ENCODE data around the gene DLL3.
"Not testable (repeated sequence)": the region's sequence is repeated elsewhere in the genome, so short reads cannot be mapped to it uniquely, and the experiment has no call there.

Gene DLL3, protein sequence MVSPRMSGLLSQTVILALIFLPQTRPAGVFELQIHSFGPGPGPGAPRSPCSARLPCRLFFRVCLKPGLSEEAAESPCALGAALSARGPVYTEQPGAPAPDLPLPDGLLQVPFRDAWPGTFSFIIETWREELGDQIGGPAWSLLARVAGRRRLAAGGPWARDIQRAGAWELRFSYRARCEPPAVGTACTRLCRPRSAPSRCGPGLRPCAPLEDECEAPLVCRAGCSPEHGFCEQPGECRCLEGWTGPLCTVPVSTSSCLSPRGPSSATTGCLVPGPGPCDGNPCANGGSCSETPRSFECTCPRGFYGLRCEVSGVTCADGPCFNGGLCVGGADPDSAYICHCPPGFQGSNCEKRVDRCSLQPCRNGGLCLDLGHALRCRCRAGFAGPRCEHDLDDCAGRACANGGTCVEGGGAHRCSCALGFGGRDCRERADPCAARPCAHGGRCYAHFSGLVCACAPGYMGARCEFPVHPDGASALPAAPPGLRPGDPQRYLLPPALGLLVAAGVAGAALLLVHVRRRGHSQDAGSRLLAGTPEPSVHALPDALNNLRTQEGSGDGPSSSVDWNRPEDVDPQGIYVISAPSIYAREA

DNA sequence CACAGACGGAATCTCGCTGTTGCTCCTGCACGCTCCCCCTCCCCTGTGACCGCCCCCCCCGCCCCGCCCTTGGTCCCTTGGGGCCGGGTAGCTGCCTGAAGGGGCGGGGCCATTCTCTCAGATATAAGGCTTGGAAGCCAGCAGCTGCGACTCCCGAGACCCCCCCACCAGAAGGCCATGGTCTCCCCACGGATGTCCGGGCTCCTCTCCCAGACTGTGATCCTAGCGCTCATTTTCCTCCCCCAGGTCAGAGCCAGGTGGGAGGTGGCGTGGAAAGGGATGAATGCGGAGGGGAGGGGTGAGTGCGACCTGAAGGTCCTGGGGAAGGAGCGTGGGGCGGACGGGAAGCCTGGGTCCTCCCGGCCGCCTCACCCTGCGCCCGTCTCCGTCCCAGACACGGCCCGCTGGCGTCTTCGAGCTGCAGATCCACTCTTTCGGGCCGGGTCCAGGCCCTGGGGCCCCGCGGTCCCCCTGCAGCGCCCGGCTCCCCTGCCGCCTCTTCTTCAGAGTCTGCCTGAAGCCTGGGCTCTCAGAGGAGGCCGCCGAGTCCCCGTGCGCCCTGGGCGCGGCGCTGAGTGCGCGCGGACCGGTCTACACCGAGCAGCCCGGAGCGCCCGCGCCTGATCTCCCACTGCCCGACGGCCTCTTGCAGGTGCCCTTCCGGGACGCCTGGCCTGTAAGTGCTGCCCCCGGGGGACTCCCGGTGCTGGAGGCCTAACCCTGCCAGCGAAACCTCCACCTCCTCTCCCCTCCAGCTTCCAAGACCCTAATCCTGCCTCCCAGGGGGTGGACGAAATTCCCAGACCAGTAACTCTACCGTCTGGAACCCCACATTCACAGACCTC lies at the start of gene DLL3:
DLL3 (plus strand) TSS at position 150 of the 845 bp plus-strand sequence; CDS start at position 178, 28 bp downstream.
- DNase-seq: no peak

DNA sequence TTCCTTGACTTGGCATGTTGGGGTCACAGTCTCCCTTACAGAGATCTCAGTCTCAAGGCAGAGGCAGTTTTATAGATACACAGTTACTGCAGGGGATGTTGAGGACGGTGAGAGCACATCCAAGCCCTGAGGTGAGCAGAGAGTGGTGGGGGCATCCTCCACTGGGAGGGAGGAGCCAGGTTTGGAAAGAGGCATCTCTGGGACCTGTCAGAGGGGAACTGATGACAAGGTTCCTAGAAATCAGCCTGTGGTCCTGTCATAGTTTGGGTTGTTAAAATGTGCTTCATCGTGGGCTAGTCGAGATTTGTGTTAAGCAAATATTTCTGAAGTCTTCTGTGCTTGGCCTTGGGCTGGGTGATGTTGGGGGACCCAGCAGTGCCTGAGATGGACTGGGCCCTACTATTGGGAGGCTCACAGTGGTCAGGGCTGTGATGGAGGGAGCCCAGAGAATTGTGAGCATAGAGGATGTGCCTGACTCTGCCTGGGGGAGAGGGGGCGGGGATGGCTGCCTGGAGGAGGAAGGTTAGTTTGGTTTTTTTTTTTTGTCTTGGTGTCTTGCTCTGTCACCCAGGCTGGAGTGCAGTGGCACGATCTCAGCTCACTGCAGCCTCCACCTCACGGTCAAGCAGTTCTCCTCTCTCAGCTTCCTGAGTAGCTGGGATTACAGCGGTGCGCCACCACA lies 49.5 kb upstream of the DLL3 start:
- no peak for DNase-seq

DNA sequence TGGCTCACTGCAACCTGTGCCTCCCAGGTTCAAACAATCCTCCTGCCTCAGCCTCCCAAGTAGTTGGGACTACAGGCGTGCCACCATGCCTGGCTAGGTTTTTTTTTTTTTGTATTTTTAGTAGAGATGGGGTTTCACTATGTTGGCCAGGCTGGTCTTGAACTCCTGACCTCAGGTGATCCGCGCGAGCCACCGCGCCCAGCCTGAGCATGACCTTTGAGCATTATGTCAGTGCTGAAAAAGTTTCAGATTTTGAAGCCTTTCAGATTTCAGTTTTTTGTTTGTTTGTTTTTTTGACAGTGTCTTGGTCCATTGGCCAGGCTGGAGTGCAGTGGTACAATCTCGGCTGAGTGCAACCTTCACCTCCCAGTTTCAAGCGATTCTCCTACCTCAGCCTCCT lies 47.5 kb upstream of the DLL3 start:
- DNase-seq: not testable (repeated sequence)

DNA sequence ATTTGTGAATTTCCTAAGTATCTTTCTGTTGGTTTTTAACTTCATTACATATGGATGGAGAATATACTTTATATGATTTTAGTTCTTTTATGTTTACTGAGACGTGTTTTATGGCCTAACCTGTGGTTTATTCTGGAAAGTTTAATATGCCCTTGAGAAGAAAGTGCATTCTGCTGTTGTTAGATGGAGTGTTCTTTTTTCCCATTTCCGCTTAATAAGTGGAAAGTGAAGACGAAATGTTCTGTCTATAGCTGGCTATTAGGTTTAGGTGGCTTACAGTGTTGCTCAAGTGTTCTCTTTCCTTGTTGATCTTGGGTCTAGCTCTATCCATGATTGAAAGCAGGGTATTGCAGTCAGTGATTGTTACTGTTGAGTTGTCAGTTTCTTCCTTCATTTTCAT lies 35.3 kb upstream of the DLL3 start:
- DNase-seq: no peak

DNA sequence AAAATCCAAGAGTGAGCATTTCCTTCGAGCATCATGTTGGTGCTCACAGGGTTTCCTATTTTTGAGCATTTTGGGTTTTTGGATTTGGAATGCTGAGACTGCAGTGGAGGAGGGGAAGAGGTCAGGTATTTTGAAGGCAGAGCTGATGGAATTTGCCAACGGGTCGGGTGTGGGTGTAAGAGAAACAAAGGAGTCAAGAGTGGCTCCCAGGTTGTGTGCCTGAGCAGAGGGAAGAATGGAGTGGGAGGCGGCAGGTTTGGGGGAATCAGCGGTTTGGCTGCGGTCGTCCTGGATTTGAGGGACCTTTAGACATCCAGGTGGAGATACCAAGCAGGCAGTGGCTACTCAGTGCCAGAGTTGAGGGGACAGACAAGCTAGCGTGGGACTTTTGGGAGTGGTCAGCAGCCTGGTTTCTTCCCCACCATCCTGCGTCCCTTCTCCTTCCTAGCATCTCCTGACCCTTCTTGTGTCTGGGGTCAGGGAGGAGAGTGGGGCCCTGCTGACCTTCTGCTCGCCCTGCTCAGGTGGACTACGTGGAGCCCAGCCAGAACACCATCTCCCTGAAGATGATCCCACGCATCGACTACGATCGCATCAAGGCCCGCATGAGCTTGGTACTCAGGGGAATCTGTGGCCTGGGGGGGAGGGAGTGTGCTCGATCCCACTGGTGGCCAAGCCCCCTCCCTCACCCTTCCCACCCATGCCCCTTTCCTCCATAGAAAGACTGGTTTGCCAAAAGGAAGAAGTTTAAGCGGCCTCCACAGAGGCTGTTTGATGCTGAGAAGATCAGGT lies 32.6 kb upstream of the DLL3 start:
- no peak for DNase-seq

DNA sequence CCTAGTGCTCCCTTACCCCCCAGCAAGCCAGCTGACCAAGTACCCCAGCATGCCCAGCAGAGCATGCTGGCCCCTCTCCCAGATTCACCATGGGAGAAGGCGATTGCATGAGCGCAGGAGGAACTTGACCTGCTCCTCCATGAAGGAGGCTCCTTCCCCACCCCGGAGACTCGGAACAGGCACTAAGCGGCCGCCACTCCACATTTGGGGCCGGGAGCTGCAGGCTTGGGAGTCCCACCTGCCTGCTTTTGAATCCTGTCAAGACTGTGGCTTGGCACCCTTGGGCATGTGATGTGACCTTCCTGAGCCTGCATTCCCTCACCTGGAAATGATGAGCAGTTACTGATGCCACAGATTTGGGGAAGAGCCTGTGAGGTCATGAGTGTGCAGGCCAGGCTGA lies 30.8 kb upstream of the DLL3 start:
- DNase-seq: no peak

DNA sequence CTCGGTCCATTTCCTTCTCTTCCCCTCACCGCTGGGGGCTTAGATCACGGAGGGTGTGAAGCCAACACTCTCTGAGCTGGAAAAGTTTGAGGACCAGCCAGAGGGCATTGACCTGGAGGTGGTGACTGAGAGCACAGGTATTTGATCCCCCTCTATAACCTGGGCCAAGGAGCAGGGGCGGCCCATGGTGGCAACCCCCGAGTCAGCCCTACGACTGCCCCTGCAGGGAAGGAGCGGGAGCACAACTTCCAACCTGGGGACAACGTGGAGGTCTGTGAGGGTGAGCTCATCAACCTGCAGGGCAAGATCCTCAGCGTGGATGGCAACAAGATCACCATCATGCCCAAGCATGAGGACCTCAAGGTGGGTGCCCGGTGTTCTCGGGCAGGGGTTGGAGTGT lies 29.7 kb upstream of the DLL3 start:
- no peak for DNase-seq

DNA sequence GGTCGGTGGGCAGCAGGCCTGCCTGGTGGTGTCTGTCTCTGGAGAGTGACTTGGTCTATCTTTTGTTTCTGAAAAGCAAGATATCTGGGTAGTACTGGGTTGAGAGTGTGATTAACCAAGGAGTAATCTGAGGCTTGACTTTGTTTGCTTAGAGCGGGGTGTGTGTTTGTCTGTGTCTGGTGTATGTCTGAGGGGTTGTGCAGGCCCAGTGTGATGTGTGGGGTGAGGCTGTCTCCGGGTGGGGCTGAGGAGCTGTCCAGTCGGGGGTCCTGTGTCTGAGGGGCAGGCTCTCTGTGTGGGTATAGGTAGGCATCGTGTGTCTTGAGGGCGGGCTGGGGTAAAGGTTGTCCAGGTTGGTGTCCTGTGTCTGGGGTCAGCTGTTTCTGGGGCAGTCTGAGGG lies 29.2 kb upstream of the DLL3 start:
- no peak for DNase-seq

DNA sequence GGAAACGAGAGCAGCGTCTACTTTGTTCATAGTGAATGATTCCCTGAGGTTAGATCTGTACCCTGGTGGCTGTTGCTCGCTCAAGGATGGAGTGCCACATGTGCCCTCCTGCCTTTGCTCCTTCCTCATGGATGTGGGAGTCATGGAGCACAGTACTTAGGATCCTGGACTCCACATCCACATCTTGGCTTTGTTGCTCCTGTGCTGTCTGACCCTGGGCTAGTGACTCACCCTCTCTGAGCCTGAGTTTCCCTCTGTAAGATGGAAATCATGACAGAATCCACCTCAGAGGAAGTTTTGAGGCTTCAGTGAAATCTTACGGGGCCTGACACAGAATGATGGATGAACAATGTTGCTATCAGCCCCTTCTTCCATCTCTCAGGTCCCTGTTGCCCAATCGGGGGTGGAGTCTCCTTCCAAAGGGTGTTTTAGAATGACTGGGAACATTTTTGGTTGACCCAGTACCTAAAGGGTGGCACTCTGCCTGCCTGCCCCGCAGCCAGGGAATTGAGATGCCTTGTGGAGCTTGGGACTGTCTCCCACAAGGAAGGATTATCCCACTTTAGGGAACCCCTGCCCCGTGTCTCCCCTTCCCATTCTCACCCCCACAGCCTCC lies 27.9 kb upstream of the DLL3 start:
- DNase-seq: no peak

DNA sequence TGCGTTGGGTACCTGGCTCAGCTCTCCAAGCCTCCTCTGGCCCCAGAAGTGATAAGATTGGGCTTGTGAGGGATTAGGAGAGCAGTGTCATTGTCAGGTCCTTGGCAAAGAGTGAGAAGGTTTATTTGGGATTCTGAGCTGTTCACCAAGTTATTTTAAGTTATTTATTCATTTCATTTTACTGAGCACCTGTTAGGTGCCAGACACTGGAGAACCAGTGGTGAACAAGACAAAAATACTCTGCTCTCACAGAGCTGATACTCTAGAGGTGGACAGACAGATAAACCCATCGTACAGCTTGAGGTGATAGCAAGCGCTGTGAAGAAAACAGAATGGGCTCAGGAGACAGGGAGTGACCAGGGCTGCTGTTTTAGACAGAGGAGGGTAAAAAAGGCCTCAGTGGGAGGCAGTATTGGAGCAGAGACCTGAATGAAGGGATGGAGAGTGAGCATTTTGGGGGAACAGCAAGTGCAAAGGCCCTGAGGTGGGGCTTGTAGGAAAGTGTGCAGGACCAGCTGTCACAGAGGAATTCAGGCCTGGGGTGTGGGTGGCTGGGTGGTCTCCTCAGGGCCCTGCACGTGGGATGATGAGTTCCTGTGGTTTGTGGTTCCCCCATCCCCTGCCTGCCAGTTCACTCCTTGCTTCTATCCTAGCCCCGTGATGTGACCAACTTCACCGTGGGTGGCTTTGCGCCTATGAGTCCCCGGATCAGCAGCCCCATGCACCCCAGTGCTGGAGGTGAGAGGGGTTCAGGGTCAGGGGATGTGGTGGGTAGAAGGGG lies 26.8 kb upstream of the DLL3 start:
- no peak for DNase-seq

DNA sequence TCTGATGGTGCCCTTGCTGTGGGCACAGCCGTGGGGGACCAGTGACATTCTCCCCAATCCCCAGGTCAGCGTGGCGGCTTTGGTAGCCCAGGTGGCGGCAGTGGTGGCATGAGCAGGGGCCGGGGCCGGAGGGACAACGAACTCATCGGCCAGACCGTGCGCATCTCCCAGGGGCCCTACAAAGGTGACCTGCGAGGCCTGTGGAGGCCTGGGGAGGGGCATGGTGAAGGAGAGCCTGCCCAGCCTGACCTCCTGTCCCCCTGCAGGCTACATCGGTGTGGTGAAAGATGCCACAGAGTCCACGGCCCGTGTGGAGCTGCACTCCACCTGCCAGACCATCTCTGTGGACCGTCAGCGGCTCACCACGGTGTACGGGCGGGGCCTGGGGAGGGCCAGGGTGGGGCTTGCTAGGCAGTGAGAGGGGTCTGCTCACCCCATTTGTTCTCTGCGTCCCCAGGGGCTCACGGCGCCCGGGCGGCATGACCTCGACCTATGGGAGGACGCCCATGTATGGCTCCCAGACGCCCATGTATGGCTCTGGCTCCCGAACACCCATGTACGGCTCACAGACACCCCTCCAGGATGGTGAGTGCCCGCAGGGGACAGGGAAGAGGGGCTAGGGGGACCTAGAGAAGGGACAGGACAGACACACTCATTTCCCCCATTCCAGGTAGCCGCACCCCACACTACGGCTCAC lies 25.9 kb upstream of the DLL3 start:
- no peak for DNase-seq

DNA sequence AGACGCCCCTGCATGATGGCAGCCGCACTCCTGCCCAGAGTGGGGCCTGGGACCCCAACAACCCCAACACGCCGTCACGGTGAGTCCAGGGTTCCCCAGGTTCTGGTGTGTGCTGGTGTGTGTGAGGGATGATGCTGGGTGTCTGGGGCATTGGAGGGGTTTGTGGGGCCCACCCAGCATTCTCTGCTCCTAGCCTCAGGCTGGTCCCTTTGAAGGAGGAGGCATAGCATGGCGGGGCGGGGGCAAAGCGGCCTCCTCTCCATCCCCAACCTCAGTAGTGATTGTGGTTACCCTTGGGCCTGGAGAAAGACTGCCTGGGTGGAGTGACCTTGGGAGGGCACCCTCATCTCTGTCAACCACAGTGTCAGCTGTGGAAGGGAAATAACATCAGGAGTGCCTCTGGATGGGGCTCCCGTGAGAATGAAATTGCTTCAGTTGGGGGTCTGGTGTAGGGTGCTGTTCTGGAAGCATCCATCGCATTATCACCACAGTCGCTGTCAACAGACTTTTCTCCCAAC lies 25.2 kb upstream of the DLL3 start:
- DNase-seq: no peak

DNA sequence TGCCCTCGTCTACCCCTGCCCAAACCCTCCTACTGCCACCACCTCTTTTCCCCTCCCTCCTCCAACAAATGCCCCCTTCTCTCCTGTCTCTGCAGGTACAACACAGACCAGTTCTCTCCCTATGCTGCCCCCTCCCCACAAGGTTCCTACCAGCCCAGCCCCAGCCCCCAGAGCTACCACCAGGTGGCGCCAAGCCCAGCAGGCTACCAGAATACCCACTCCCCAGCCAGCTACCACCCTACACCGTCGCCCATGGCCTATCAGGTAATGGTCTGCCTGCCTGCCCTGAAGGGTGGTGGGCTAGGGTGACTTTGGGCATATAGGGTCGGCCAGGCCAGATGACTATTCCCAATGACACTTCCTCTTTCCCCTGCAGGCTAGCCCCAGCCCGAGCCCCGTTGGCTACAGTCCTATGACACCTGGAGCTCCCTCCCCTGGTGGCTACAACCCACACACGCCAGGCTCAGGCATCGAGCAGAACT lies 24.6 kb upstream of the DLL3 start:
- peak; percentile 64 to 75 for DNase-seq

DNA sequence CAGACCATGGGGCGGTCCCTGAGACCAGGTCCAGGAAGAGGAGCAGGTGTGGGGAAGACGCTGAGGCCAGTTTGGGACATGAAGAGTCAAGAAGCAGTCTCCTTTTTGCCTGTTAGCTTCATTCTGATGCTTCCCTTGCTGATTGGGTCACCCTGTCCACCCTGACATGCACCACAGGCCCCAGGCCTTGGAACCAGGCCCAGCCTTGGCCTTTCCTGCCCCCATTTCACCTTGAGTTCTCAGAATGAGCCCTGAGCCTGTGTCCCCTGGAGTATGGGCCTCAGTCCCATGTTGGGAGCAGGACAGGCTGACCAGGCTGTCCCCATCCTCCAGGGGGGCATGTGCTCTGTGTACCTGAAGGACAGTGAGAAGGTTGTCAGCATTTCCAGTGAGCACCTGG lies 23.0 kb upstream of the DLL3 start:
- DNase-seq: no peak

DNA sequence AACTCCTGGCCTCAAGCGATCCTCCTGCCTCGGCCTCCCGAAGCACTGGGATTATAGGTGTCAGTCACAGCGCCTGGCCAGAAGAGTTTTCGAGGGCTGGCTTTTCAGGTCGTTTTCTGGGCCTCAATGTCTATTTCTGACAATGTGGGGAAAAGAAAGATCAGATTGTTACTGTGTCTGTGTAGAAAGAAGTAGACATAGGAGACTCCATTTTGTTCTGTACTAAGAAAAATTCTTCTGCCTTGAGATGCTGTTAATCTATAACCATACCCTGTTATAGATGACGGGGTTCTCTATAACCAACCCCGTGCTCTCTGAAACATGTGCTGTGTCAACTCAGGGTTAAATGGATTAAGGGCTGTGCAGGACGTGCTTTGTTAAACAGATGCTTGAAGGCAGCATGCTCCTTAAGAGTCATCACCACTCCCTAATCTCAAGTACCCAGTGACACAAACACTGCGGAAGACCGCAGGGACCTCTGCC lies 19.4 kb upstream of the DLL3 start:
- not testable (repeated sequence) for DNase-seq

DNA sequence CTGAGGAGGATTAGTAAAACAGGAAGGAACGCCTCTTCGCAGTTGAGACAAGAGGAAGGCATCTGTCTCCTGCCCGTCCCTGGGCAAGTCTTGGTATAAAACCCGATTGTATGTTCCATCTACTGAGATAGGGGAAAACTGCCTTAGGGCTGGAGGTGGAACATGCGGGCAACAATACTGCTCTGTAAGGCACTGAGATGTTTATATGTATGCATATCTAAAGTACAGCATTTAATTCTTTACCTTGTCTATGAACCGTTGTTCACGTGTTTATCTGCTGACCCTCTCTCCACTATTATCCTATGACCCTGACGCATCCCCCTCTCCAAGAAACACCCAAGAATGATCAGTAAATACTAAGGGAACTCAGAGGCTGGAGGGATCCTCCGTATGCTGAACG lies 18.8 kb upstream of the DLL3 start:
- DNase-seq: no peak

DNA sequence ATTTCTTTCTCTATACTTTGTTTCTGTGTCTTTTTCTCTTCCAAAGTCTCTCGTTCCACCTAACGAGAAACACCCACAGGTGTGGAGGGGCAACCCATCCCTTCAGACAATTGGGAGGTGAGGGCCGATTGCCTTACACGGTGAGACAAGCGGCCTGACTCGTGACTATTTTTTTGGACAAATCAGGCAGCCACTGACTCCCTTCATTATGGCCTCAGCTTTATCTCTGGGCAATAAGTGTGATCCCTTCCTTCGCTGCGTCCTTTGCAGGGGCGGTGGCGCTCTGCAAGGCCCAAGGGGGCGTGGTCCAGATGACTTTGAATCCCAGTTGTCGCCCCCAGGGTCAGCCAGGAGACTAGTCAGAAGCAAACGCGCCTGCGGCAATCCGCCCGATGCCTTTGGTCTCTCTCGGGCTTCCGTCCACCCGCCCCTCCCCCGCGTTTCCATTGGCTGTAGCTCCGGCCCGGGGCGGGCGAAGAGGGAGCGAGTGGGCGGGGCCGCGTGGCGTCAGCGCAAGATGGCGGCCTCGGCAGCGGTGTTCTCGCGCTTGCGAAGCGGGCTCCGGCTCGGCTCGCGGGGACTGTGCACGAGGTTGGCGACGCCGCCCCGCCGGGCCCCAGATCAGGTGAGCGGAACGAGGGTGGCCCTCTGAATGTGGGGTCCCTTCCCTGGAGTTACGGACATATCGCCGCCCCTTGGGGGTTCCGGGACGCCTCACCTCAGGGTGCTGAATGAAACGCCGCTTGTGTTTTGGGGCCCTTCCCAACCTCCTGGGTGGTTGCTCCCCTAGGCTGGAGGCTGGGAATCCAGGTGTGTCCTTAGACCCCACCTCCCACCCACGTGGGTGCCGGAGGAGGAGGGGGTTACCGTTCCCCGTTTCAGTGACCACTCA lies 18.2 kb upstream of the DLL3 start, which contains the start of gene TIMM50:
TIMM50 (plus strand) TSS at position 502 of the 892 bp plus-strand sequence; CDS start at position 518, 16 bp downstream.
- DNase-seq: peak; percentile 95 to 99

DNA sequence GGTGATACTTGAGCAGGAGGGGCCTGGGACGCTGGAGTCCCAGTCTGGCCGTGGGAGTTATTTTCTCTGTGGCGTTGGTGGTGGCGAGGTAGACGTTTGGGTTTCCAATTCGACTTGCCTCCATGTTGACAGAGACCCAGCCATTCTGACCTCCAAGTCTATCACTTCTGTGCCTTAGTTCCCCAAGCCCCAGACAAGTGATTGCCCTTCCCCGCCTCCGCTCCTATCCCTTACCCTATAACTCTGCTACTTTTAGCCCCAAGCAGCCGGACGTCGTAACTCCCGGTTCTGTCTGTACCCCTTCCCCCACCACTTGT lies 17.6 kb upstream of the DLL3 start:
- no peak for DNase-seq

DNA sequence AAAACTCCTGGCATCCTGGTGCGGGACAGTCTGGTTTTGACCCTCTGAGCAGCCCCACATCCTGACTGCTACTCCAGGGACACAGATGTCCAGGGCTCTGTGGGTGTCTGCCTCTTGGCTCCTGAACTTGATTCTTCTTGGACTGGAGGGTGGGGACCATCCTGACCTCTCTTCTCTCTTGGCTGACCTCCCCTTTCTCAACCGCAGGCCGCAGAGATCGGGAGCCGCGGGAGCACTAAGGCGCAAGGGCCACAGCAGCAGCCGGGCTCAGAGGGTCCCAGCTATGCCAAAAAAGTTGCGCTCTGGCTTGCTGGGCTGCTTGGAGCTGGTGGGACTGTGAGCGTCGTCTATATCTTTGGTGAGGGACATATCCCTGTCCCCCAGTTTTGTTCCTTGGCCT lies 17.1 kb upstream of the DLL3 start:
- no peak for DNase-seq

Data from stimulated activated CD4-positive, alpha-beta T cell treated with anti-CD3 and anti-CD28 coated beads, Interleukin-4, amount 100 ng/mL, for 4 hours (primary cell).